GM10266 (cell line): Measurements from ENCODE around the gene POLR3K.

Experiments used
- DNase-seq: peaks from one replicate; pipeline ENCODE4 v3.0.0; 2012; ENCODE audit errors: extremely low spot score
- TF ChIP-seq, protein P1 (sequence below): IDR thresholded peaks from 2 replicates; pipeline ENCODE4 v1.5.1; 2012; ENCODE audit warnings: mild to moderate bottlenecking, low read depth; ENCODE audit not compliant: control insufficient read depth, insufficient read depth; ENCODE audit errors: missing control alignments

POLR3K gene

DNA sequence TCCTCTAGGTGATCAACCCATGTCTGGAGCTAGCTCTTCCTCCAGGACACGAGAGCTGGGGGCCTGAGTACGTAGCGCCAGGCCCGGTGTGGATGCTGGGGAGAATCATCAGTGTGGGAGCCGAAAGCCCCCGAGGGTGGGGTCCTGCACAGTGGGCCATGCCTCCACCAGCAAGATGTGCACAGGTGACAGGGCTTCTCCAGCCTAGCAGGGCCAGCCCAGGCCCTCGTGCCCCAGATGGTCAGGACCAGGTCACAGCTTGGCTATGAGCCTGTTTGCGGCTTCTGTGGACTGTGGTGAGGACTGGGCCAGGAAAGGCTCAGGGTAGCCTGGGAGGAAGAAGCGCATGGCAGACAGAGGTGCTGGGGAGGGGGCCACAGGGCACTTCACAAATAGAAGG, 32.5 kb upstream of the POLR3K start:
- TF ChIP-seq, protein P1, sequence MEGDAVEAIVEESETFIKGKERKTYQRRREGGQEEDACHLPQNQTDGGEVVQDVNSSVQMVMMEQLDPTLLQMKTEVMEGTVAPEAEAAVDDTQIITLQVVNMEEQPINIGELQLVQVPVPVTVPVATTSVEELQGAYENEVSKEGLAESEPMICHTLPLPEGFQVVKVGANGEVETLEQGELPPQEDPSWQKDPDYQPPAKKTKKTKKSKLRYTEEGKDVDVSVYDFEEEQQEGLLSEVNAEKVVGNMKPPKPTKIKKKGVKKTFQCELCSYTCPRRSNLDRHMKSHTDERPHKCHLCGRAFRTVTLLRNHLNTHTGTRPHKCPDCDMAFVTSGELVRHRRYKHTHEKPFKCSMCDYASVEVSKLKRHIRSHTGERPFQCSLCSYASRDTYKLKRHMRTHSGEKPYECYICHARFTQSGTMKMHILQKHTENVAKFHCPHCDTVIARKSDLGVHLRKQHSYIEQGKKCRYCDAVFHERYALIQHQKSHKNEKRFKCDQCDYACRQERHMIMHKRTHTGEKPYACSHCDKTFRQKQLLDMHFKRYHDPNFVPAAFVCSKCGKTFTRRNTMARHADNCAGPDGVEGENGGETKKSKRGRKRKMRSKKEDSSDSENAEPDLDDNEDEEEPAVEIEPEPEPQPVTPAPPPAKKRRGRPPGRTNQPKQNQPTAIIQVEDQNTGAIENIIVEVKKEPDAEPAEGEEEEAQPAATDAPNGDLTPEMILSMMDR, result no peak
- no peak for DNase-seq

DNA sequence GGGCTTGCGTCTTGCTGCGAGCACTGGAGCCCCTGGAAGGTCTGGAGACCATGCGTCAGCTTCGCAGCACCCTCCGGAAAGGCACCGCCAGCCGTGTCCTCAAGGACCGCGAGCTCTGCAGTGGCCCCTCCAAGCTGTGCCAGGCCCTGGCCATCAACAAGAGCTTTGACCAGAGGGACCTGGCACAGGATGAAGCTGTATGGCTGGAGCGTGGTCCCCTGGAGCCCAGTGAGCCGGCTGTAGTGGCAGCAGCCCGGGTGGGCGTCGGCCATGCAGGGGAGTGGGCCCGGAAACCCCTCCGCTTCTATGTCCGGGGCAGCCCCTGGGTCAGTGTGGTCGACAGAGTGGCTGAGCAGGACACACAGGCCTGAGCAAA, 32.0 kb upstream of the POLR3K start:
- TF ChIP-seq, protein P1, result no peak
- DNase-seq, result no peak

DNA sequence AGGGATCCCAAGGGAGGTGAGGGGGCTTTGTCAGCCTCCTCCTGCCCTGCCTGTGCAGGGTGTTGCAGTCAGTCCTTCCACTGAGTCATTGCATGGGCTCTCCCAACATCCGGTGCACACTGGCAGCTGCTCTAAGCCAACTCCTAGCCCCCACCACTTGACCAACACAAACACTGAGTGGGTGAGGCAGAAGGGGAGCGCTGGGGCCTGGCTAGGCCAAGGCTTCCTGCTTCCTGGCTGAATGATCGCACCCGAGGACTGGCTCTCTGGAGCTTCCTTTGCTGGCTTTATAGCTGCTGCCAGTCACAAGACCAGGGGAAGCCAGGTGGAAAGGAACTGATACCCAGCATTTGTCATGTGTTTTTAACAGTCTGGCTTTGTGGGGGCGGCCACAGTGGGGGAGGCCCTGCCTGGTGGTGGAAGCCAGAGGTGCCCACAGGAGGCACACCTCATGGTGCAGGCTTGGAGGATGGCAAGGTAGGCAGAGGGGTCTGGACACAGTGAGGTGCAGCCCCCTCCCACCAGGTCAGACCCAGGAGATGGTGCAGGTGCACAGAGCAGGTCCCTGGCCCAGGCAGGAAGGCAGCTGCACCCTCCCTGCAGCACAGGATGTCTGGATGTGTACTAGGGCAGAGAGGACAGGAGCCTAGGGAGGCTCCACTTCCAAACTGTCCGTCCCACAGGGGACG, 31.5 kb upstream of the POLR3K start:
- peak; percentile 83 for DNase-seq
- TF ChIP-seq, protein P1, result no peak

DNA sequence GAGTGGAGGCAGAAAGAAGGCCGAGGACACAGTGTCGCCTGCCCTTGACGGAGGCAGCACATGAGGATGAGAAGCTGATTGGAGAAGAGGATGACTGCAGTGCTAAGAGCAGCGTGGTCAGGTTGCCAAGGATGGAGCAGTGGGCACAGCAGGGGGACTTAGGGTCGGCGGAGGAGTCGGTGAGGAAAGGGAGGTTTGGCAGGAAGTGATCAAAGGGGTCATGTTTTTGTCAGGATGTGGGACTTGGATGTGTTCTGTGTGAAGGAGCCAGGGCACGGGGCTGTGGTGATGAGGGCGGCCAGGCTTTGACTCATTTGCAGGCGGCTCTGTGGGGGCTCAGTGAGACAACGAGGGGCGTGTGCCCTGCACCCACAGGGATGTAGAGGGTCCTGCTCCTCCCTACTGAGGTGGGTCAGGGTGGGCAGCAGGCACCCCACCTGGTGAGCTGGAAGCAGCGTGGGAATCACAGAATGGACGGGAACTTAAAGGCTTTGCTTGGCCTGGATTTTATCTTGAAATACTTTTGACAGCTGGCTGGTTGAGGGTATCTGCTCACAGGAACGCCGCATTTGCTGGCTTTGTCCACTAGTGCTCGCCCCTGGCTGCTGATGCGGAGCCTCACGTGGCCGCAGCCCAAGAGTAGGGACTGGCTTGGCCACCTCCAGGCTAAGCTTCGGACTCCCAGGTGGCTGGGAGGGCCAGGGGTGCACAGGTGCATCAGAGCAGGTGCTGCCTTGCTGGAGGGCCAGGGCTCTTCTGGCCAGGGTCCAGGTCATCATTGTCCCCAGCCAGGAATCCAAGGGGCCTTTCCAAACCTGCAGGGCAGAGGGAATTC, 30.6 kb upstream of the POLR3K start:
- DNase-seq, result no peak
- TF ChIP-seq, protein P1, result no peak

DNA sequence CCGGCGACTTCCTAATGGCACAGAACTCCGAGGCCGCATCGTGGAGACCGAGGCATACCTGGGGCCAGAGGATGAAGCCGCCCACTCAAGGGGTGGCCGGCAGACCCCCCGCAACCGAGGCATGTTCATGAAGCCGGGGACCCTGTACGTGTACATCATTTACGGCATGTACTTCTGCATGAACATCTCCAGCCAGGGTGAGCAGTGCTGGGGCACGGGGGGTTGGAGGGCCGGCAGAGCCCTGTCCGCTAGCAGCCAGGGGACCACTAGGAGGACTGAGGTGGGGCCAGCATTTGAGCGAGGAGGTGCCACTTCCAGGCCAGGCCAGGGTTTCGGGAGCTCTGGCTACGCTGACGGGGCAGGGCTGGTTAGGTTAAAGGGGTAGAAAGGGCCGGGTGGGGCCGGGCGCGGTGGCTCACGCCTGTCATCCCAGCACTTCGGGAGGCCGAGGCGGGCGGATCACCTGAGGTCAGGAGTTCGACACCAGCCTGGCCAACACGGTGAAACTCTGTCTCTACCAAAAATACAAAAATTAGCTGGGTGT, 29.7 kb upstream of the POLR3K start:
- TF ChIP-seq, protein P1, result no peak

DNA sequence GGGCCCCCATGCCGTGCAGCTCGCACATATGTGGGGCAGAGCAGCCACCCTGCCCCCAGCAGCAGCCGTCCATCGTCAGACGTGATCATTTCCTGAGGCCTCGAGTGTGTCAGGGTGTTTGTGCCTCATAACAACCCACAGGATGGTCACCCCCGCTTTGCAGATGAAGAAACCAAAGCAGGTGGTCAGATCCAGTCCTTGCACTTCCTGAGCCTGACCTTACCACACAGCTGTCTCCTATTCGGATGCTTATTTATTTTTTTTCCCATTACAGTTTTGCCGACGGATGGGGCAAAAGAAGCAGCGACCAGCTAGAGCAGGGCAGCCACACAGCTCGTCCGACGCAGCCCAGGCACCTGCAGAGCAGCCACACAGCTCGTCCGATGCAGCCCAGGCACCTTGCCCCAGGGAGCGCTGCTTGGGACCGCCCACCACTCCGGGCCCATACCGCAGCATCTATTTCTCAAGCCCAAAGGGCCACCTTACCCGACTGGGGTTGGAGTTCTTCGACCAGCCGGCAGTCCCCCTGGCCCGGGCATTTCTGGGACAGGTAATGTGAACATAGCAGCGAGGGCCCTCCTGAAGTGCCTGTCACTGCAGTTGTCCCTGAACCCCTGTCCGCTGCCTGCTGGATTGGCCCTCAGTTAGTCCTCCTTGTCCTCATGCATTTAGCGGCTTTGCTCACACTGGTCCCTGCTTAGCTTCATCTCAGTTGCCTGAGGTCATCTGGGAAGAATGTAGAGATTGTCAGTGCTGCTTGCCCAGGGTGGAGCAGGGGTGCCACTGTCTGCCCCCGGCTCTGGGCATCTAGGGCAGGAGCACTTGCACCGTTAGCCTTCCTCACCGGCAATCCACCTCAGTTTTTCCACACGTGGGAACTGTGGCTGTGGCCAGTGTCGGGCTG, 26.0 kb upstream of the POLR3K start:
- TF ChIP-seq, protein P1, result no peak
- DNase-seq, result no peak

More for the DNA sequence above, 29.7 kb upstream of the POLR3K start:
- DNase-seq, result no peak
